GM12864 (cell line): Measurements from ENCODE around the gene S100A8.

Source experiments
- DNase-seq: peaks from one replicate; pipeline ENCODE4 v3.0.0-alpha.2; 2011; ENCODE audit warnings: low read depth
- H3K4me3 ChIP-seq: 2 replicates; pipeline ENCODE4 v1.5.1; 2011; ENCODE audit warnings: mild to moderate bottlenecking, low read depth, low read length, control low read depth
- CTCF ChIP-seq: IDR thresholded peaks from 2 replicates; pipeline ENCODE4 v1.5.1; 2011; ENCODE audit warnings: low read depth, mild to moderate bottlenecking, moderate library complexity, low read length, control low read depth, inconsistent platforms; ENCODE audit errors: missing control alignments

Gene S100A8

GRCh38 chr1:153431928-153432327 is 41.1 kb upstream of the S100A8 start:
- no peak for DNase-seq
- TF ChIP-seq CTCF, result no peak
- no peak overlapping the region for H3K4me3 ChIP-seq

- no peak for DNase-seq
- no peak overlapping the region for H3K4me3 ChIP-seq
- no peak for TF ChIP-seq CTCF
Measured at GRCh38 chr1:153431427-153431826, 40.6 kb upstream of the S100A8 start.

- no peak overlapping the region for H3K4me3 ChIP-seq
- no peak for TF ChIP-seq CTCF
- no peak for DNase-seq
Measured at GRCh38 chr1:153431002-153431401, 40.1 kb upstream of the S100A8 start.

- TF ChIP-seq CTCF, result no peak
- H3K4me3 ChIP-seq, result no peak overlapping the region
- DNase-seq, result no peak
Measured at GRCh38 chr1:153430561-153430960, 39.7 kb upstream of the S100A8 start.

- no peak for TF ChIP-seq CTCF
- no peak for DNase-seq
- H3K4me3 ChIP-seq, result no peak overlapping the region
Measured at GRCh38 chr1:153430166-153430553, 39.3 kb upstream of the S100A8 start.

- no peak for TF ChIP-seq CTCF
- no peak overlapping the region for H3K4me3 ChIP-seq
- no peak for DNase-seq
Measured at GRCh38 chr1:153429266-153430165, 38.6 kb upstream of the S100A8 start.

GRCh38 chr1:153428791-153429190 is 37.9 kb upstream of the S100A8 start:
- no peak for TF ChIP-seq CTCF
- no peak overlapping the region for H3K4me3 ChIP-seq
- DNase-seq, result no peak
